HepG2 (cell line): Measurements from ENCODE around the gene MTOR. TPM values are rescaled to one million over a fixed set of nuclear protein-coding genes. Genes with fewer than 3 reads are reported as not detected.

Experiments
- BRCA1 ChIP-seq: sonication (generic); formaldehyde crosslinking; IDR thresholded peaks from 2 replicates; pipeline ENCODE4 v1.4.0; 2020; ENCODE audit warnings: missing genetic modification reagents
- DNMT1 ChIP-seq: sonication (generic); formaldehyde crosslinking; IDR thresholded peaks from 2 replicates; pipeline ENCODE4 v1.5.1; 2020; ENCODE audit warnings: mild to moderate bottlenecking, missing genetic modification reagents
- ETS1 ChIP-seq: sonication (generic); formaldehyde crosslinking; IDR thresholded peaks from 2 replicates; pipeline ENCODE4 v1.4.0; 2020; ENCODE audit warnings: missing genetic modification reagents
- GTF3A ChIP-seq: sonication (generic); formaldehyde crosslinking; conservative IDR thresholded peaks from 2 replicates; pipeline ENCODE4 v1.4.0; 2020; ENCODE audit warnings: mild to moderate bottlenecking, missing genetic modification reagents
- KAT7 ChIP-seq: IDR thresholded peaks from 2 replicates; pipeline ENCODE4 v1.6.1; 2018; ENCODE audit warnings: borderline replicate concordance, missing compliant biosample characterization
- KDM6A ChIP-seq: IDR thresholded peaks from 2 replicates; pipeline ENCODE4 v1.6.1; 2016; ENCODE audit warnings: low read depth
- KLF12 ChIP-seq: sonication (generic); formaldehyde crosslinking; IDR thresholded peaks from 2 replicates; pipeline ENCODE4 v1.4.0; 2020; ENCODE audit warnings: missing genetic modification reagents, borderline replicate concordance
- NCOR1 ChIP-seq: fragments of 200-600 bp; sonication (generic); IDR thresholded peaks from 2 replicates; pipeline ENCODE4 v1.7.0; 2017; ENCODE audit warnings: antibody characterized with exemption, low read length, borderline replicate concordance
- PBX2 ChIP-seq: IDR thresholded peaks from 2 replicates; pipeline ENCODE4 v1.6.1; 2016; ENCODE audit warnings: control low read depth
- PHB2 ChIP-seq: fragments of 450-650 bp; IDR thresholded peaks from 2 replicates; pipeline ENCODE4 v1.6.1; 2018; ENCODE audit not compliant: partially characterized antibody
- PHF20 ChIP-seq: sonication (generic); formaldehyde crosslinking; IDR thresholded peaks from 2 replicates; pipeline ENCODE4 v1.5.0; 2020; ENCODE audit warnings: mild to moderate bottlenecking, missing genetic modification reagents
- SP1 ChIP-seq, 2 experiments: fragments of 450-650 bp in 1 of 2; sonication (generic) in 1 of 2; formaldehyde crosslinking in 1 of 2; IDR thresholded peaks; 2 replicates each; pipeline versions ENCODE4 v1.4.0 to v1.6.1; 2016 to 2020; ENCODE audit warnings: missing genetic modification reagents in 1 of 2
- ZBTB1 ChIP-seq: sonication (generic); formaldehyde crosslinking; IDR thresholded peaks from 2 replicates; pipeline ENCODE4 v1.4.0; 2020; ENCODE audit warnings: missing genetic modification reagents, borderline replicate concordance
- ZFP41 ChIP-seq: sonication (generic); formaldehyde crosslinking; IDR thresholded peaks from 2 replicates; pipeline ENCODE4 v1.4.0; 2020; ENCODE audit warnings: mild to moderate bottlenecking, missing genetic modification reagents, borderline replicate concordance
- ZNF407 ChIP-seq: sonication (generic); formaldehyde crosslinking; IDR thresholded peaks from one replicate; pipeline ENCODE4 v1.5.1; 2020; ENCODE audit warnings: mild to moderate bottlenecking, missing genetic modification reagents; ENCODE audit errors: not compliant biosample characterization
- ZNF496 ChIP-seq: sonication (generic); formaldehyde crosslinking; IDR thresholded peaks from 2 replicates; pipeline ENCODE4 v1.8.1; 2023; ENCODE audit warnings: mild to moderate bottlenecking, moderate library complexity, missing genetic modification reagents; ENCODE audit not compliant: insufficient replicate concordance
- ZNF784 ChIP-seq: sonication (generic); formaldehyde crosslinking; IDR thresholded peaks from 2 replicates; pipeline ENCODE4 v1.5.1; 2020; ENCODE audit warnings: missing genetic modification reagents, mild to moderate bottlenecking, borderline replicate concordance
- polyA plus RNA-seq, 8 experiments: library from polyadenylated mRNA; depleted of rRNA in 3 of 8; stranded (reverse) in 7 of 8; unstranded in 1 of 8; fragments of >200 nt; fragmentation: Illumina TruSeq in 4 of 8; extraction: Trizol in 4 of 8; gene quantifications; 2 replicates each; pipeline versions ENCODE4 v1.2.1 to v1.2.3, GENCODE V29; 2011 to 2016; ENCODE audit warnings: low read depth in 4 of 8, missing spikeins in 1 of 8, mixed read lengths in 1 of 8; ENCODE audit not compliant: insufficient read depth in 1 of 8
- total RNA-seq, 5 experiments: library from RNA; depleted of rRNA; stranded (reverse); fragments of >200 nt; fragmentation: Illumina TruSeq; extraction: Trizol; gene quantifications; 2 replicates each; pipeline ENCODE4 v1.2.3, GENCODE V29; 2016; ENCODE audit warnings: low read depth in 1 of 5

MTOR gene
- total and polyA plus RNA-seq, 2 of the 13 experiments (the other 11 are each of a cell fraction or from before 2014, with no cell fraction given) = 24.6 to 34.6 TPM

- TF ChIP-seq ZFP41 (CRISPR knock-in tag) (no peak), KAT7 (CRISPR knock-in tag) (0 out of 2 replicates have a peak, but pooled peaks have one; percentile 44), NCOR1 (no peak), GTF3A (CRISPR knock-in tag) (no peak), ZBTB1 (CRISPR knock-in tag) (no peak), PHF20 (CRISPR knock-in tag) (peak; percentile 82), PHB2 (no peak), PBX2 (CRISPR knock-in tag) (no peak), ZNF496 (CRISPR knock-in tag) (no peak), DNMT1 (CRISPR knock-in tag) (no peak), KLF12 (CRISPR knock-in tag) (peak; percentile 83), ZNF407 (CRISPR knock-in tag) (peak; percentile 72), ETS1 (CRISPR knock-in tag) (peak; percentile 45; the same call in 1 of the 2 replicates), ZNF784 (peak; percentile 33; the same call in 1 of the 2 replicates), BRCA1 (CRISPR knock-in tag) (peak; percentile 70; the same call in 1 of the 2 replicates), KDM6A (CRISPR knock-in tag) (no peak), SP1 (IDR thresholded peaks at IDR 0.05) (no peak), SP1 (CRISPR knock-in tag; IDR thresholded peaks at IDR 0.05) (peak; percentile 88)
Observed at GRCh38 chr1:11272832-11273594, 10.7 kb upstream of the MTOR start, which contains the start of gene UBIAD1 (continued).
